GM19397 (cell line): ENCODE measurements around the gene ALPP.

ENCODE experiments used
- ATAC-seq: cut with Tn5 transposase; IDR thresholded peaks from one replicate; pipeline ENCODE4 v1.9.1; 2021; ENCODE audit warnings: mild to moderate bottlenecking, moderate library complexity; ENCODE audit not compliant: unreplicated experiment

The ALPP gene

GRCh38 chr2:232340171-232340935 lies 38.2 kb upstream of the ALPP start:
- no peak for ATAC-seq

GRCh38 chr2:232341061-232341738 lies 37.4 kb upstream of the ALPP start:
- no peak for ATAC-seq

- ATAC-seq = no peak
Measured at GRCh38 chr2:232341739-232342126, 36.8 kb upstream of the ALPP start.

GRCh38 chr2:232342635-232343565 lies 35.7 kb upstream of the ALPP start:
- ATAC-seq = no peak

GRCh38 chr2:232343821-232344220 lies 34.7 kb upstream of the ALPP start:
- ATAC-seq = no peak

- no peak for ATAC-seq
Measured at GRCh38 chr2:232345251-232345650, 33.3 kb upstream of the ALPP start.

- ATAC-seq = no peak
Measured at GRCh38 chr2:232347369-232347768, 31.2 kb upstream of the ALPP start.

GRCh38 chr2:232348936-232349335 lies 29.6 kb upstream of the ALPP start:
- ATAC-seq = no peak

GRCh38 chr2:232349546-232349945 lies 29.0 kb upstream of the ALPP start:
- ATAC-seq = no peak

GRCh38 chr2:232349946-232350635 lies 28.5 kb upstream of the ALPP start:
- no peak for ATAC-seq

GRCh38 chr2:232350804-232351685 lies 27.5 kb upstream of the ALPP start:
- no peak for ATAC-seq

- no peak for ATAC-seq
Measured at GRCh38 chr2:232351686-232352510, 26.7 kb upstream of the ALPP start.

- ATAC-seq = no peak
Measured at GRCh38 chr2:232352511-232353091, 25.9 kb upstream of the ALPP start.

- no peak for ATAC-seq
Measured at GRCh38 chr2:232353096-232353495, 25.5 kb upstream of the ALPP start.

- no peak for ATAC-seq
Measured at GRCh38 chr2:232353660-232354059, 24.9 kb upstream of the ALPP start.

- ATAC-seq = no peak
Measured at GRCh38 chr2:232354069-232354468, 24.5 kb upstream of the ALPP start.

GRCh38 chr2:232361646-232362045 lies 16.9 kb upstream of the ALPP start:
- ATAC-seq = no peak

GRCh38 chr2:232362174-232362900 lies 16.2 kb upstream of the ALPP start:
- no peak for ATAC-seq
